GM21723 (cell line): ENCODE results near the gene PCK1.

Experiments
- ATAC-seq: cut with Tn5 transposase; IDR thresholded peaks from one replicate; pipeline ENCODE4 v1.9.1; 2021; ENCODE audit warnings: mild to moderate bottlenecking, moderate library complexity; ENCODE audit not compliant: unreplicated experiment

PCK1 gene

GRCh38 chr20:57576002-57576401 lies 15.1 kb downstream of the PCK1 start:
- no peak for ATAC-seq

- ATAC-seq: no peak
These were observed 16.0 kb downstream of the PCK1 start for GRCh38 chr20:57576617-57577550.

- no peak for ATAC-seq
These were observed 17.0 kb downstream of the PCK1 start for GRCh38 chr20:57577679-57578475.

GRCh38 chr20:57578476-57579165 lies 17.7 kb downstream of the PCK1 start:
- ATAC-seq: no peak

GRCh38 chr20:57579331-57579897 lies 18.5 kb downstream of the PCK1 start:
- ATAC-seq: no peak

- no peak for ATAC-seq
These were observed 19.1 kb downstream of the PCK1 start for GRCh38 chr20:57579898-57580447.

- no peak for ATAC-seq
These were observed 19.7 kb downstream of the PCK1 start for GRCh38 chr20:57580478-57581201.

GRCh38 chr20:57581202-57582028 lies 20.5 kb downstream of the PCK1 start:
- no peak for ATAC-seq

GRCh38 chr20:57582029-57582378 lies 21.1 kb downstream of the PCK1 start:
- no peak for ATAC-seq

- no peak for ATAC-seq
These were observed 21.8 kb downstream of the PCK1 start for GRCh38 chr20:57582432-57583288.

- ATAC-seq: no peak
These were observed 22.7 kb downstream of the PCK1 start for GRCh38 chr20:57583289-57584257.

GRCh38 chr20:57584768-57585461 lies 24.0 kb downstream of the PCK1 start:
- no peak for ATAC-seq

- no peak for ATAC-seq
These were observed 24.7 kb downstream of the PCK1 start for GRCh38 chr20:57585466-57586213.

GRCh38 chr20:57586370-57586793 lies 25.5 kb downstream of the PCK1 start:
- no peak for ATAC-seq

GRCh38 chr20:57586943-57587277 lies 26.0 kb downstream of the PCK1 start:
- no peak for ATAC-seq
